DLD1 (cell line): ENCODE data around the gene MRPL19.
"Not testable (repeated sequence)": the region's sequence is repeated elsewhere in the genome, so short reads cannot be mapped to it uniquely, and the experiment has no call there.

ENCODE experiments used
- in situ Hi-C: cut with HindIII; loops from 2 replicates; pipeline ENCODE4 v1.10.0; 2017; ENCODE audit warnings: low sequenced_read_pairs

The MRPL19 gene

GRCh38 chr2:75655861-75656260 is 9.3 kb downstream of the MRPL19 start:
- in situ Hi-C loops, result no loop called here

- in situ Hi-C loops, result no loop called here
These were observed 10.0 kb downstream of the MRPL19 start for GRCh38 chr2:75656563-75656962.

GRCh38 chr2:75657798-75658197 is 11.2 kb downstream of the MRPL19 start:
- in situ Hi-C loops, result no loop called here

- in situ Hi-C loops, result no loop called here
These were observed 20.3 kb downstream of the MRPL19 start for GRCh38 chr2:75666911-75667310.

- in situ Hi-C loops, result no loop called here
These were observed 21.3 kb downstream of the MRPL19 start for GRCh38 chr2:75667884-75668283.

DNA sequence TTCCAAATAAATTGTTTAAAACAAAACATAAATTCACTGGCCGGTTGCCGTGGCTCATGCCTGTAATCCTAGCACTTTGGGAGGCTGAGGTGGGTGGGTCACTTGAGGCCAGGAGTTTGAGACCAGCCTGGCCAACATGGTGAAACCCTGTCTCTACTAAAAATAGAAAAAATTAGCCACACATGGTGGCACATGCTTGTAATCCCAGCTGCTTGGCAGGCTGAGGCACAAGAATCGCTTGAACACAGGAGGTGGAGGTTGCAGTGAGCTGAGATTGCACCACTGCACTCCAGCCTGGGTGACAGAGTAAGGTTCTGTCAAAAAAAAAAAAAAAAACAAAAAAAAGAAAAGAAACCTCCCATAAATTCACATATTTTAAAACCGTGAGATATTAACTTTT is 28.8 kb downstream of the MRPL19 start:
- in situ Hi-C loops, result not testable (repeated sequence)

DNA sequence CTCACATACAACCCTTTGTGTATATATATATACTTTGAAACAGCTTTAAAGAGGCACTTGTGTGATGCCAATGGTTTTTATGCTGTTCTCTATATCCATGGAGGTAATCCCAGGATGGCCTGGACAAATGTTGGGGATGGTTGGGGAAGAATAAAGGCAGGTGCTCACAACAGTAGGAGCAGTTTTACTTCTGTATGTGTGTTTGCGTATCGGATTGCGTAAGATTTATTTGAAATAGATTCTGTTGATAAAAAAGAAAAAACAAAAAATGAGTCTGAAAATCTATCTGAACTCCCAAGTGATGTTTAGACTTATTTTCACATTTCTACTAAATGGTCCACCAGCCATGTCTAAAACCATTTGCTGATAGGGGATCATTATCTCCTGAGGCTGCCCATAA is 29.3 kb downstream of the MRPL19 start:
- in situ Hi-C loops, result no loop called here

GRCh38 chr2:75676464-75676863 is 29.9 kb downstream of the MRPL19 start:
- in situ Hi-C loops, result no loop called here

GRCh38 chr2:75679556-75679955 is 33.0 kb downstream of the MRPL19 start:
- in situ Hi-C loops, result no loop called here

- in situ Hi-C loops, result no loop called here
These were observed 33.8 kb downstream of the MRPL19 start for GRCh38 chr2:75680402-75680801.

DNA sequence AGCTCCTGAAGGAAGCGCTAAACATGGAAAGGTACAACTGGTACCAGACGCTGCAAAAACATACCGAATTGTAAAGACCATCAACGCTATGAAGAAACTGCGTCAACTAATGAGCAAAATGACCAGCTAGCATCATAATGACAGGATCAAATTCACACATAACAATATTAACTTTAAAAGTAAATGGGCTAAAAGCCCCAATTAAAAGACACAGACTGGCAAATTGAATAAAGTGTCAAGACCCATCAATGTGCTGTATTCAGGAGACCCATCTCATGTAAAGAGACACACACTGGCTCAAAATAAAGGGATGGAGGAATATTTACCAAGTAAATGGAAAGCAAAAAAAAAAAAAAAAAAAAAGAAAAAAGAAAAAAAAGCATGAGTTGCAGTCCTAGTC is 36.8 kb downstream of the MRPL19 start:
- in situ Hi-C loops, result not testable (repeated sequence)

DNA sequence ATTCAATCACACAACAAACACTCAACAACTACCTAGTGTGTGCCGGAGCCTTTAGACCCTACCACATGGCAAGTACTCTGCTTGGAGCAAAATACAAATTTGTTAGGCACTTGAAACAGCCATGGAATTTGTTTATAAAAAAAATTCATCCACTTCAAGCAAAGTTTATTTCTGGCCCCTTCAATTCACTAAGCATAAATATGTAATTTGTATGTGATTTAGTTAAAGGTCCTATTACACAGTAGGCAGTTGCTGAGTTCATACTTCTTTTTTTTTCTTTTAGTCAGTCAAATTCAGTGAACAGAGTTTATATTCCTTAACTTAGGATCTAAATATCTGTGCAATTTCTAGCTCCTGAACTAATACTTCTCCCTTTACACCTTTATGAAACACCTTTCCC is 41.6 kb downstream of the MRPL19 start:
- in situ Hi-C loops, result no loop called here

GRCh38 chr2:75698918-75699317 is 52.3 kb downstream of the MRPL19 start:
- in situ Hi-C loops, result no loop called here

- in situ Hi-C loops, result no loop called here
These were observed 56.0 kb downstream of the MRPL19 start for GRCh38 chr2:75702593-75702992.

- in situ Hi-C loops, result no loop called here
These were observed 57.2 kb downstream of the MRPL19 start for GRCh38 chr2:75703589-75704287.

- in situ Hi-C loops, result no loop called here
These were observed 59.3 kb downstream of the MRPL19 start for GRCh38 chr2:75705921-75706320.

- in situ Hi-C loops, result no loop called here
These were observed 61.3 kb downstream of the MRPL19 start for GRCh38 chr2:75707901-75708300.

DNA sequence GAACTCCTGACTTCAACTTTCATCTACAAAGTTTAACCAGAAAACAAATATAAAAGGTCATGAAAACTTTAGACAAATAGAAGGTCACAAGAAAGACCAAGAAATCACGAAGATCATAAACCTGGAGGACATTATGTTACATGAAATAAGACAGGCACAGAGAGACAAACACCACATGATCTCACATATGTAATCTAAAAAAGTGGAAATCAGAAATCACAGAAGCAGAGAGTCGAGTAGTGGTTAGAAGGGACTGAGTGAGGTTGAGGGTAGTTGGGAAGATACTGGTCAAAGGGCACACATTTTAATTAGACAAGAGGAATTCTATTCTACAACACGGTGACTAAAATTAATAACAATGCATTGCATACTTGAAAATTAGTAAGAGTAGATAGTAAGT is 62.7 kb downstream of the MRPL19 start:
- in situ Hi-C loops, result no loop called here

- in situ Hi-C loops, result no loop called here
These were observed 63.6 kb downstream of the MRPL19 start for GRCh38 chr2:75710220-75710576.

DNA sequence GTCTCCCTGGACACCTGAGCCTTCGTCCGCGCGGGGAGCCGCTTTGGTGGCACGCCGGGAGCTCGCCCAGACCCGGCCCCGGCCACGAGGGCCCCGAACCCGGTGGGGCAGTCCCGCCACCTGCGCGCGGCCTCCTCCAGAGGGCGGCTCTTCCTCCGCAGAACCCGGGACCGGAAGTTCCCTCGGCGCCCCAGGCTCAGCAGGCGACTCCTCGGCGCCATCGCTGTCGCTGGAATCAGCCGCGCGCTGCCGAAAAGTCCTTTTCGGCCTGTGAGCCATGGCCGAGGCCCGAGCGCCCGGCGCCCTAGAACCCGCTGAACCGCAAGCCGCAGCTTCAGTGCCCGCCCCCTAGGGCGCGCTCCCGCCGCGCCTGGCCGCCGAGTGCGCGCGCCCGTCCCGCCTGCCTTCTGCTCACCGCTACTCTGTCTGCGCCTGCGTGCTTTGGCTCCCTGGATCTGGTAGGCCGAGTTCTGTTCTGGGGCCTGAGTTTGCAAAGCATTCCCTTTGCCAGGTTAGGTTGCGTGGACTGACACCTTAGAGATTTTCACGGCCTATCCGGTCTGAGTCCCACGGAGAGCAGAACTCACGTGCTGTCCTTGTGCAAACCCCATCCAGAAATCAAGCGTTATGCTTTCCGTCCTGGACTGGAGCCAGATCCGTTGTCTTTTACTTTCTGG is 64.1 kb downstream of the MRPL19 start, which contains the start of gene GCFC2:
Gene GCFC2, minus strand, starts transcription at position 339 of the 677 bp plus-strand sequence. Its CDS starts 60 bp downstream, at position 279.
- in situ Hi-C loops, result no loop called here

DNA sequence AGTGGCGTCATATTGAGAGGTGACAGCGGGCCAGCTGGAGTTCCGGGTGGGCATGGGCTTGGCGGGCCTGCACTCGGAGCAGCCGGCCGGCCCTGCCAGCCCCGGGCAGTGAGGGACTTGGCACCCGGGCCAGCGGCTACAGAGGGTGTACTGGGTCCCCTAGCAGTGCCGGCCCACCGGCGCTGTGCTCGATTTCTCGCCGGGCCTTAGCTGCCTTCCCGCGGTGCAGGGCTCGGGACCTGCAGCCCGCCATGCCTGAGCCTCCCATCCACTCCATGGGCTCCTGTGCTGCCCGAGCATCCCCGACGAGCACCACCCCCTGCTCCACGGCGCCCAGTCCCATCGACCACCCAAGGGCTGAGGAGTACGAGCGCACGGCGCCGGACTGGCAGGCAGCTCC is 65.0 kb downstream of the MRPL19 start:
- in situ Hi-C loops, result not testable (repeated sequence)

DNA sequence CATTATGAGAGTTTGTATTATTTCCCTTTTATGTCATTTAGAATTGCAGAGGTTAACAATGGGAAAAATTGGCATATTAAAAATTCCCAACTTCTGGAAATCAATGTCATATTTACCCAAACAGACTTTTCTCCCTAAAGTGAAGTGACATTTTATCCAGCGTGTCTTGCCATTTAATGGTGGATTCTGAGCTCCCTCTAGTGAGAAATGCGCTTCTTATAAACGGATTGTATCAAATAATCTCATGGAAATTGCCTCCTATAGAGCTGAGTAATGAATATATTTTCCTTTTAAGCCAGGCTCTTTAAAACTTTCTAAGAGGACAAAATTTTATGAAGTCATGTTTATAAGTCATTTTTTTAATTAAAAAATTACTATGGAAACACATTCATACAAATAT is 69.8 kb downstream of the MRPL19 start:
- in situ Hi-C loops, result no loop called here

DNA sequence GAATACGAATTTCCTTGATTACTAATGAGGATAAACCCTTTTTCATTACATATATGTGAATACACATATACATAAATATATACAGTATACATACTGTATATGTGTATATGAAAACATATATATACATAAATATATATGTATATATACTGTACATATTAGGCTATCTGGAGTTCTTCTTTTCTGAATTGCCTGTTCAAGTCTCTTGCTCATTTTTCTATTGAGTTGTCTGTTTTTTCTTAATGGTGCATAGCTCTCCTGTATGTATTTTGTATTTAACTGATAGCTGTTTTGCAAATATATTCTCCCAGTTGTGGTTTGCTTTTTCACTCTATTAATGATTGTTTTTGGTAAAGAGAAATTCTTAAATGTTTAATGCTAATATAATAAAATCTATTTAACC is 73.0 kb downstream of the MRPL19 start:
- in situ Hi-C loops, result no loop called here
